Stimulated activated CD8-positive, alpha-beta memory T cell treated with anti-CD3 and anti-CD28 coated beads, Interleukin-4, amount 100 ng/mL, for 48 hours (primary cell): ENCODE results near the gene MTCH1.
"Not testable (repeated sequence)": the region's sequence is repeated elsewhere in the genome, so short reads cannot be mapped to it uniquely, and the experiment has no call there.

ENCODE experiments used
- DNase-seq: peaks from one replicate; pipeline ENCODE4 v3.0.0-alpha.2; 2020

MTCH1 gene

DNA sequence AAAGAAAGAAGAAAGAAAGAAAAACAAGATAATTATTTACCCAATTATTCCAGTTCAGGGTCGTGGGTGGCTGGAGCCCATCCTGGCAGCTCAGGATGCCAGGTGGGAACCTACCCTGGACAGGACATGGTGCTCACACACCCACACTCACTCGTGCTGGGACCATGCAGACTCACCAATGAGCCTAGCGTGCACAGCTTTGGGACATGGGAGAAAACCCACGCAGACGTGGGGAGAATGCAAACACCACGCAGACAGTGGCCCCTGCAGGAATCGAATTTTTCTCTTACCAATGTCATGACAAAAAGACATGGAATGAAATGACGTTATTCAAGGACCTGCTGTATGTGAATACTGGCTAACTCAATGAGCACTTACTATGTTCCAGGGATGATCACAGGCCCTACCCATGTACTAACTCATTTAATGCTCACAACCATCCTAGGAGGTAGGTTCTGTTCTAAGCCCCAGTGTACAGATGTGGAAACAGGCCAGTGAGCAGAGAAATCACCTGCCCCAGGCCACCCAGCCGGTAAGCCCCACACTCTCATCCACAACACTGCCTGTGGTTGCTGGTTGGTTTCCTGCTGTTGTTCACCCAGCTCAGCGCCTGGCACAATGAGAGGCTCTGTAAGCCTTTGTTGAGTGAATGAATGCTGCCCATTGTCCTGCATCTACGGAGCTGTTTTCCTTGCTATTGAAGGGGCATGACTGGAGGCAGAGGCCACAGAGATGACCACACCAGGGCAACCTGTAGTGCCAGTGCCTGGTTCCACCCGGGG is 38.2 kb downstream of the MTCH1 start:
- DNase-seq: no peak

DNA sequence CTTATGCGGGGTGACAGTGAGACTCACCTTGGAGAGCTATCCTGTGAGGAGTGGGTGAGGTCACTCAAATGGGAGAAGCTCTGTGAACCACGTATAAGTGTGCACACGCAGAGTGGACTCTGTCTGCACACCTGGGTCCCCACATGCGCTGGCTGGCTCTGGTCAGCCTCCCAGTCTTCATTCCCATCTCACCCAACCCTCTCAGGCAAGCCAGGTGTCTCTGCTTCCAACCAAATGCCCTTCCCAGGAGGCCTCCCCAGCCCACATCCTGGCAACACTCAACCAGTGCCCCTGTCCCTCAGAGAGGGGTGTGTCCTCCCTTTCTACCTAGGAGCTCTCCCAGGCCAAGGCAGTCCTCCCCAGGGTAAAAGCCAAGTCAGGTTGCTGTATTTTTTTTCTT is 39.5 kb downstream of the MTCH1 start:
- DNase-seq: no peak

DNA sequence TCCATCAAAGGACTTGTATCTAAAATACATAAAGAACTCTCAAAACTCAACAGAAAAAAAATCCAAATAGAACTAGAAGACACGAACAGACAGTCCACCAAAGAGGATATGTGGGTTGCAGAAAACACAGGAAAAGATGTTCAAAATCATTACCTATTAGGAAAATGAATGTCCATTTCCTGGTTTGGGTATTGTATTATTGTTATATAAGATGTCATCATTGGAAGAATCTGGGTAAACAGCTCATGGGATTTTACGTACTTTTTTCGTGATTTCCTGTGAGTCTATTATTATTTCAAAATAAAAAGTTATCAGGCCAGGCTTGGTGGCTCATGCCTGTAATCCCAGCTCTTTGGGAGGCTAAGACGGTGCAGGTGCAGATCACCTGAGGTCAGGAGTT is 40.7 kb downstream of the MTCH1 start:
- no peak for DNase-seq

DNA sequence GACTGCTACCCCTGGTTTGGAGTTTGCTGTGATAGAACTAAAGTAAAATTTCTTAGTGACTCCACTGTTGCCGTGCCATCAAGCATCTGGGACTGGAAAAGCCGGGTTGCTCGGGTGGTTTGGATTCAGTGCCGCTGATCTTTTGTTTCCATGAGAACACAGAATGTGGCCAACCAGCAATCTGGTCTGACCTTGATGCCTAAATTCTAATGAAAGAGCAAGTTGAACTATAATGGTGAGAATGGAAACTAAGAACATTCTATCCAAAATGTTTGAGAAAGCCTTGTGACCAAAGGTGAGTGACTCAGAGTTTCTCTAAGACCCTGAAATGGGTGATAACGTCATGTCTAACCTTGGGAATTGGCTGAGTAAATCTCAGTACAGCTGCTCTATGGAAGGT is 41.3 kb downstream of the MTCH1 start:
- DNase-seq: no peak

DNA sequence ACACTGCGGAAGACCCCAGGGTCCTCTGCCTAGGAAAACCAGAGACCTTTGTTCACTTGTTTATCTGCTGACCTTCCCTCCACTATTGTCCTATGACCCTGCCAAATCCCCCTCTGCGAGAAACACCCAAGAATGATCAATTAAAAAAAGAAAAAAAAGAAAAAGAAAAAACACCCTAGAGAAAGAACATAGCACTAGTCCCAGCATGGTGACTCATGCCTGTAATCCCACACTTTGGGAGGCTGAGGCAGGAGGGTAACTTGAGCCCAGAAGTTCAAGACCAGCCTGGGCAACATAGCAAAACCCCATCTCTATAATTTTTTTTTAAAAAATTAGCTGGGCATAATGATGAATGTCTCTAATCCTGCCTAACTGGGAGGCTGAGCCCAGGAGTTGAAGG is 43.7 kb downstream of the MTCH1 start:
- DNase-seq: not testable (repeated sequence)

DNA sequence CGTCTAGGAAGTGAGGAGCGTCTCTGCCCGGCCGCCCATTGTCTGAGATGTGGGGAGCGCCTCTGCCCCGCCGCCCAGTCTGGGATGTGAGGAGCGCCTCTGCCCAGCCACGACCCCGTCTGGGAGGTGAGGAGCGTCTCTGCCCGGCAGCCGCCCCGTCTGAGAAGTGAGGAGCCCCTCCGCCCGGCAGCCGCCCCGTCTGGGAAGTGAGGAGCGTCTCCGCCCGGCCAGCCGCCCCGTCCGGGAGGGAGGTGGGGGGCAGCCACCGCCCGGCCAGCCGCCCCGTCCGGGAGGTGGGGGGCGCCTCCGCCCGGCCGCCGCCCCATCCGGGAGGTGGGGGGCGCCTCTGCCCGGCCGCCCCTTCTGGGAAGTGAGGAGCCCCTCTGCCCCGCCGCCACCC is 44.4 kb downstream of the MTCH1 start:
- not testable (repeated sequence) for DNase-seq

DNA sequence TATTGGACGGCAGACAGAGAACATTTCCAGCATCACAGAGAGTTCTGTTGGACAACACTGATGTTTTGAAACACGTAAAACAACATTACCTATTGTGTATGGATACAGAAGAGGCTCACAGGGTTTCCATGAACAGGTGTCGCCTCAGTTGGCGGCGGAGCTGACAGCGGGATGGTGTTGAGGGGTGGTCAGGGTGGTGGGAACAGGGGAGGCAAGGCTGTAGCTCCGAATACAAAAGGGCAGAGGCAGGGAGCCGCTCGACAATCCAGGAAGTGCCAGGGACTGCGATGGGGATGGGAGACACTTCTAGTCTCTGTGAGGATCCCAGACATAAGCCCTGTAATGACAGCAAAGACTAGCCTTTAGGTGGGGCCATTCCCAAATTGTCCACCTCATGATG is 46.0 kb downstream of the MTCH1 start:
- DNase-seq: no peak

DNA sequence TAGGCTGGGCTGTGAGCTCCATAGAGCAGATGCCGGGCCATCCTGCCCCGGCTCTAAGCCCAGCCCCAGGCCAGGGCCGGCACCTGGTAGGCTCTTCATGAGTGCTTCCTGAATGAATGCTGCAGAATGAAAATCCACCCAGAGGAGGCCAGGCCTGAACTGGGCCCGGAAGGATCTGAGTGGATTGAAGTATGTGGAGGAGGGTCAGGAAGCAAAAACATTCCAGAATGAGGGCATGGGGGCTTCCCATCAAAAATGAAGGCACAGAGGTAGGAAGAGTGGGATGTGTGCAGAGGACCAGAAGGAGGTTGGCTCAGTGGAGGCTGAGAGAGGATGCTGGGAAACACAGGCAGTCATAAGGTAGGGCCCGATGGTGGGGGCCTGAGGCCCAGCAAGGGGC is 47.0 kb downstream of the MTCH1 start:
- DNase-seq: not testable (repeated sequence)

DNA sequence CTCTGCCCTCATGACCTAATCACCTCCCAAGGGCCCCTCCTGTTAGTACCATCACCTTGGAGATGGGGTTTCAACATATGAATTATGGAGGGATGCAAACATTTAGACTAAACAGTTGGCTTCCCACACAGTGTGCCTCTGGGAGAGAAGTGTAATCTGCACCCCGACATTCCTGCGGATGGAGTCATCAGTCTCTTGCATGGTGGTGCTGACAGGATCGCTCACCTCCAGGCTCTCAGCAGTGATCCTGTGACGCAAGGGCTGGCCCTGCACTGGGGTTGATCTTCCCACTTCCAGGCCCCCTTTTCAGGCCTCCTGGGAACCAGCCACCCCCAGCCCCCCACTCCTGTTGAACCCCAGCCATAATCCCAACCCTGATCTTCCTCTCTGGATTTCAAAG is 47.5 kb downstream of the MTCH1 start:
- DNase-seq: no peak

DNA sequence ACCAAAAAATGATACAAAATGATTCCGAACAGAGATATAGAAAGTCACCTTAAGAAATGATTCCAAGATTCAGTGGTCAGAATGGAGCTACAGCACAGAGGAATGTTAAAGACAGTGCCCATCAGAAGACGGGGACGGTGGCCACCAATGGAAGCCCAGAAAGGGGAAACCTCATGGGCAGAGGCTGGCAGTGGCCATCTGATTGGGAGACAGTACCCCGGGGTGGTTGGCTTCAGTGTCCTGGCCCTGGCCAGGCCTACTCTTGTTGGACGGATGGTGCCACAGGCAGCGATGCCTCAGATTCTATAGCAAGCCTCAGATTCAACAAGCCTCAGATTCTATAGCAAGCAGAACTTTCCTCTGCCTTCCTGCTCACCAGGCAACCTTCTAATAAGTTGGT is 48.1 kb downstream of the MTCH1 start:
- DNase-seq: no peak

DNA sequence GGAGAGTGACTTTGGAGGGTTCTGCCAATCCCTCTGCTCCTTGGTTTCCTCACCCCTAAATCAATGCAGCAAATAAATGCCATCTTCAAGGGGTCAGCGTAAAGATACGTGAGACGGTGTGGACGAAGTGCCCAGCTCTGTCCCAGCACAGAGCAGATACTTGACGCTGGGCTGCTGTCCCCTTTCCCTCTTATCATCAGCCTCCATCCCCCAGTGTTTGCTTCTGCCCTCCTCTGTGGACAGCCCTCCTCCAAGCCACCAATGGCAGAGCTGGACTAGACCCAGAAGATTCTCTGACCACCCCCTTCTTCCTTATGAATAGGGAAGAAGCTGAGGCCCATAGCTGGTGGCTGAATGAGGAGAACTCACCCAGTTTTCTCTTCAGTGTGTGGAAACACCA is 49.2 kb downstream of the MTCH1 start:
- DNase-seq: no peak

DNA sequence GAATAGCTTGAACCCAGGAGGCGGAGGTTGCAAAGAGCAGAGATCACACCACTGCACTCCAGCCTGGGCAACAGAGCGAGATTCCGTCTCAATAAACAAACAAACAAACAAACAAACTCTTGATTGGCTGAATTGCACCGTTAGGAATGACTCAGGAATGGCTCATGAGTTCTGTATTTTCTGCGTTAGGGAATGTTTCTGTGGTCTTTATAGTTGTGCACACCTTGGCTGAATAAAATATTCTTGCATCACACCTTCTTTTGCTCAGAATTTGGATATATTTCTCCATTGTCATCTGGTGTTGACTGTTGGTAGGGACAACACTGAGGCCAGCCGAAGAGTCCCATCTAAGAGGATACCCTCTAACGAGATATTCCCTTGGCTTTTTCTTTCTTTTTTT is 51.1 kb downstream of the MTCH1 start:
- DNase-seq: no peak

DNA sequence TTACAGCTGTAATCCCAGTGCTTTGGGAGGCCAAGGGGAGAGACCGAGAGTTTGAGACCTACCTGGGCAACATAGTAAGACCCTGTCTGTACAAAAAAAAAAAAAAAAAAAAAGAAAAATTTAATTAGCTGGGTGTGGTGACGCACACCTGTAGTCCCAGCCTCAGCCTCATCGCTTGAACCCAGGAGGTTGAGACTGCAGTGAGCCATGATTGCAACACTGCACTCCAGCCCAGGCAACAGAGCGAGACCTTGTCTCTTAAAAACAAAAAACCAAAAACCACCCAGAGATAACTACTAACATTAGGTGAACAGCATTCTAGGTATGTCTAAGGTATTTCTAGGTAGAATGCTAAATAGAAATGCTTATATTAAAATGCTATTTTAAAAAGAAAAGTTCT is 52.5 kb downstream of the MTCH1 start:
- DNase-seq: no peak

DNA sequence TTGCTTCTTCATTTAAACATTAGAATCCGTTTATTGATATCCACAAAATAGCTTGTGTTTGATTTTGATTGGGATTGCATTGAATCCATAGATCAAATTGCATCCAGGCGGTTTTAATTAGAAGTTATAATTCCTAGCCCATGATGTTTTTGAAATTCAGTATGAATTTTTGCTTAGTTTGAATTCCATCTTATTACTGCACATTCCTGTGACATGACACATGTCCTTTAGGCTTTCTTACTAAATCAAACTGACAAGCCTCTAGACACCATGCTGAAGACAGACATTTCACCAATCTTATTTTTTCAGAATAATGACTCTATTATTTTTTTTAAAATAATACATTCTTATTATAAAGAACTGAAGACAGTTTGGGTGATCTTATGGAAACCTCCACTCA is 52.9 kb downstream of the MTCH1 start:
- no peak for DNase-seq

DNA sequence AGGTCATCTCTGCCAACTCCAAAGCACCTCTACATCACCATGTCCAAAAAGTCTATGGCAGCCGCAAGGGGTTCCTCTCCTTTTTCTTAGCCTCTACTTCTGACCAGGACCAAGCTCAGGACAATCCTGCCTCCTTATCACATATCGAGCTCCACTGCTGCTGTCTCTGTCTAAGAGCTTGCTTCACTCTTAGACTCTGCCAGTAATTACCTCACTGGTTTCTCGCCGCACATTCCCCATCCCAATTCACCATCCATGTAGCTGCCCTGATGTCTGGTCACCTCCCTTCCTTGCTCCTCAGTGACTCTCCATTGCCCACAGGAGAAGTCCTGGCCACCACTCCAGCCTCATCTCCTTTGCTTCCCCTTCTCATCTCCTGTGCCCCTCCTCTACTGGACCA is 55.5 kb downstream of the MTCH1 start:
- no peak for DNase-seq

DNA sequence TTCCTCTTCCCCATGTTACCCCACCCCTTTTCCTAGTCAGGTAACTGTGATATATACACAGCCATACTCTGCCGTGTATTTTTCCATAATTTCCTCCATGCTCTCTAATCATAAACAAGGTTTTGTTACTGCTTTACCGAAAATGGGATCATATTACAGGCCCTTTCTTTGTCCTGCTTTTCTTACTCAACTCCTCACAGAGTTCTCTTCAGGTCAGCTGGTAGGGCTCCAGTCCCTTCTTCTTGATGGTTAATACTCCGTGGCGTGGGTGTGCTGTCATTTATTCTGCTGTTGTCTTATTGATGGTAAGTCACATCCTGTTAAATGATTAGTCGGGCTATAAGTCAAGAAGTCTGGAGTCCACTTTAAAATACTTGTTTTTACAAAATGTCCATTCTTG is 56.4 kb downstream of the MTCH1 start:
- DNase-seq: no peak

DNA sequence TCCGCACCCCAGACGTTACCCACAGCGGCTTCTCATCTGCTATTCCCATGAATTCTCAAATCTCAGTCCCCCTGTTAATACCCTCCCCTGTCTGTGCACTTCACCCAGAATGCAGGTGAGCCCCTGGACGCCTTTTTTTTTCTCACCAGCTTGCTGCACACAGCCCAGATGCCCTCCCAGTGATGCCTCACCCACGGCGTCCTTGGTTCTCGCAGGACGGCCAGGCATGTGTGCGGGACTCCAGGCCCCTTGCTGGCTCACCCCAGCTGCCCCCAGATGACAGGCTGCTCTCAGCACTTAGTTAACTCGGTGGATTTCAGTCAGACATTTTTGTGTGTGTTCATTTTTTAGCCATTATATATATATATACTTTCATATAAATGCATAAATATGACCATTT is 56.8 kb downstream of the MTCH1 start:
- no peak for DNase-seq

DNA sequence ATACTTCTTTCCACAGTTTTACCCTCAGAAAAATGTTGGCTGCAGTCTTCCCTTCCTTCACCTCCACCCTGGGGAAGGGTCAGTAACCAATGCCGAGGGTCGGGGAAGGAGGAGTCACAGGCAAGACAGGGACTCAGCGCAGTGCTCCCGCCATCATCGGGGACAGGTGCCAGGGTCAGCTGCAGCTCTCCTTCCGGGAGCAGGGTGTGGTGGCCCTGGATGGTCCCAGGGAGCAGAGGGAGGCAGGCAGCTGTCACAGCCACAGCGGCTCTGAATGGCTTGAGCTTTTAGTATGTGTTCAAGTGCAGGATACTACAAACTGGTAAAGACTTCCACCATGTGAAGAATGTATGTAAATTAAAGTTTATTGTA is 57.5 kb downstream of the MTCH1 start:
- DNase-seq: no peak

DNA sequence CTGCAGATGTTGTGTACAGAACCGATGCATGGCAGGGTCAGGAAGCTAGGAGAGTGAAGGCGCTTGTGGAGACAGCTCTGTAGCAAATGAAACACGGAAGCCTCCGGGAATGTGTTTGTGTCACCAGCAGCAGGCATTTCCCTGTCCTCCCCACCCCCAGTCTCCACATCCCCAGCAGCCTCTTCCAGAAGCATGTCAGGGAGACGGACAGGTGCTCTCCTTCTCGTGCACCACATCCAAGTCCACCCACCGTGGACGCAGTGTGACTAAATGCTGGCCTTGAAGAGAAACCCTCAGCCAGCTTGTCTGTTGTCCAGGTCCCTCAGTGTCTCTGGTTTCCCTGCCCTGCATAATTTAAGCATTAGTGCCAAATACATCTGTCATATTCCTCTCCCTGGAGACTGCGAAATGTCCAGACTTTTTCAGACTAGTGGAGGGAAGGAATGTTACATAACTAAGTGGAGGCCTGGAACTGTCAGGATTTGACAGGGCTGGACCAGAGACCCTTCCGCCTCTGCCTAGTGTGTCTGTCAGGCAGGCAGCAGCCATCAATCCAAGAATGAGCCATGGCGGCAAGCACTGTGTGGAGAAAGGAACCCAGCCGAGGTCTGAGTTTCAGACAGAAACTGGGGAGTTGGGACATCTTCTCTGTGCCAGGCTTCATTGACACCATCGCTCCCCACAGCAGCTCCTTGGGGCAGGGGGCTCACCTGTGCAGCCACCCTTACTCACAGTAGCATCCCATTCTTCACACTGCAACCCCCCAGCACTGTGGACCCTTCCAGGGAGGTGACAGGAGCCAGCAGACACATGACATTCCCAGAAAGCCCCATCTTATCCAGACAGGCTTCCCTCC is 58.1 kb downstream of the MTCH1 start:
- no peak for DNase-seq

DNA sequence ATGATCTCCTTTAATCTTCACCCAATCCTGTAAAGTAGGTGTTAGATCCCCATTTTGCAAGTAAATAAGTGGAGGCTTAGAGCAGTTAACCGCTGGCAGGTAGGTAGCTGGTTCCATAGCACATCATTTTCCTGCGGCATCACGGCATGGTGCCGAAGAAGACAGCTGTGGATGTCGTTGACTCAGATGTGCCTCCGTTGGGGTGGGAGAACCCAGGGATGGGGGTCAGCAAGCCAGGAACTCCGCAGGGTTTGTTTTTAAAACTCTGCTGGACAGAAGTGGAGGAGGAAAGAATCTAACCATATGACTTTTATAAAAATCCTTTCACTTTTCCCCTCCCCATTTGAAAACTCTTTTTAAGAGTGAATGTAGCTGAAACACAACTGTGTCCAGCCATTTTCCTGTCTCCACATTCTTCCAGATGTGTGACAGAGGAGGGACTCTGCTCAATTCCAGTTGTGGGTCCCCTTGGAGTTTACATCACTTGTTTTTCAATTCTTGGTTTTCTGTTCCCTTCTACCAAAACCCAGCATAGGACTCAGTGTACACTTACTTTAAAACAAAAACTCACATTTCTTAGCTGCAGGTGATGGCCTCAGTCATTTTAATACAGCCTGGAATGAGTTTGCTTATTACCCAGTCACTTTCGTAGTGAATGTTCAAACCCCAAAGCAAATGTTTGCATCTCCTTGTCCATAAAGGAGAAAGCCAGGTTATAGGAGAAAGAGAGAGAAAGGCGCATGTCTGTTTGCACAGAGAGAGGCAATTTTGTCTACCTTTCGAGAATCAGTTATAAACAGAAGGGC is 59.1 kb downstream of the MTCH1 start:
- no peak for DNase-seq

DNA sequence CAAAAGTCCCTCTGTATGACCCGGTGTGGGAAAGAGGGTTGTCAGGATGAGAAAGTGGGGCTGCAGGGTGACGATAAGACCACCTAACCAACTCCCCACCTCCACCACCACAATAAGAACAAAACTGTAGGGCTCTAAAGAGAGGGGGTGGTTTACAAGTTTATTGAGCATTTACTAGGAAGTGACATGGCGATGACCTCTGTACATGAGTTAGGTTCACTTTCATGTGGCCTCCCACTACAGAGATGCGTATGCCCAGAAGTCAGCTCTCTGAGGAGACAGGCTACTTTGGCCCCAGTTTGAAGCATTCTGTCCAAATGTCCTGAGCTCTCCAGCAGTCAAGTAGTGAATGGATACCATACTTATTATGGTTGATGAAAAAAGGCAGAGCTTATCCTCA is 60.2 kb downstream of the MTCH1 start:
- peak; percentile 36 for DNase-seq

DNA sequence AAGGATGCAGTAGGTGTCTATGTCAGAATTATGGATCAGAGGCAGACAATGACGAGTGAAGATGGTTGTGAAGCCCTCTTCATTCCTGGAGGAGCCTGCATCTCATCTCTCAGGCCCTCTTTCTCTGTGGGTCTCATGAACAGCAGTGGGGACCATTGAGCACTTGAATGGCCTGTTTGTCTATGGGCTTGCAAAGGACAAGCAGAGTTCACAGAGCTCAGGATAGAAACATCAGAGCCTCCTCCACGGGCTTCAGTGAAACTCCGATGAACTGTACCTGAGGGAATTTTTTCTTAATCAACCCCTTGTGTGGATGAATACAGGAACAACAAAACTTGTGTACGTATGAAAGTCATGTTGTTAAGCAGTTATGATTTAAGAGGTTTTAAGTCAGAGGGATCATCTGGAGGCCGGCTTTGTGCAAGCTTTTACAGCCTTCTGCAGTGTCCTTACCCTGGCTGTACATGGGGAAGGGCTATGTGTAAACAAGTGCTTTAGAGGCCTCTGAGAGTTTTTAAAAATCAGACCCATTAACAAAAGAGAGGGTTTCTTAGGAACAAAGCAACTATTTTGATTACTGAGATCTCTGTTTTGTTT is 61.1 kb downstream of the MTCH1 start:
- DNase-seq: no peak

DNA sequence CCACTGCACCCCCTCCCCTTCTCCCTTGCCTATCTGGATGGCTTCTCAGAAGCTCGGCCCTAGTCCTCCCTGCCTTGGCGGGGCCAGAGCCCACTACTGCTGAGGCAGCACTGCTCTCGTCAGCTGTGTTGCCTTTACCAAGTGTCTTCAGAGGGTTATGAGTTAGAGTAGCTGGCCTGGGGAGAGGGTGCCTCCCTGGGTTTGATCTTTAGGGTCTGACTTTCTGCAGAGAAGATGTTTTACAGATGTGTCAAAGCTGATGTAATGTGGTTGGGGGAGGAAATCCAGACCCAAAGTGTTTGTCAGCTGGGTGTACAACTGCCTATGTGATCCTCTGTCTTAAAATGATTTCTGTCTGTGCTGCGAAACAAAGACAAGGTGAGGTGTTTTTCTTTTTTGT is 61.9 kb downstream of the MTCH1 start:
- no peak for DNase-seq
